Head of caudate nucleus (tissue), 42 donors: ENCODE measurements around the gene TMEM30A.

Experiments
- DNase-seq, 42 donors: peaks; one replicate each; pipeline versions ENCODE4 v3.0.0 to v3.0.0-alpha.2; 2020 to 2021; ENCODE audit warnings: mixed read lengths in 7 of 42
- intact Hi-C: fragments of 100-400 bp; cut with DNase I; formaldehyde crosslinking; loops from one replicate; pipeline ENCODE4 v1.15.0; 2022

Gene TMEM30A

DNA sequence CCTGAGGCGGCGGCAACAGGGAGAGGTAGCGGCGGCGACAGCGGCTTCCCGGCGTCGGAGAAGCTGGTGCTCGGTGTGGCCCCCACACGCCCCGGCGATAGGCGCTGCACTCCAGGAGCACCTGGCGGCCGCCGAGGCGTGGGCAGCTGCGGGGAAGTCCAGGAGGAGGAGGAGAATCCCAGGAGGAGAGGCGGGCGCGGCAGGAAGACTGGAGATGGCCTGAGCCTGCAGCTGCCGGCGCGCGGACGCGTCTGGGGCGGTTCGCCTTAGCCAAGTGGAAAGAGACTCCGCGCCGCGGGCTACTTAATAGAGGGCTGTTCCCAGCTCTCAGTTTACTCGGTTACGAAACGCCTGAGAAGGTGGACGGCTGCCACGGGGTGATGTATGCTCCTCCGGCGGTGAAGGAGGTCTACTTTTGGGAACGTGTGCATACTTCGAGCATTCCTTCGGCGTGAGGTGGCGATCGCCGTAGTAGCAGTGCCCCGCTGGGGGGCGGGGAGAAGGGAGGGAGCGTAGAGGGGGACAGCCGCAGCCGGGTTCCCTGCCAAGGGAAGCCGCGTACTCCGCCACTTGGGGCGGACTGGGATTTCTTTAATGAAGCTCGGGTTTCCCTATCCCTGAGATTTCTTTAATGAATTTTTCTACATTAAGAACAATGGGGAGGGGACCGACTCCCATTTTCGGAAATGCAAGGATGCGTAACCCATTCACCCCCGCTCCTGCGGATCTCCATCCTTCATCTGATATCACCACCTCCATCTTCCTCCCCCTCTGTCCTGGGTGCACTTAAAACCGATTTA is 78.6 kb downstream of the TMEM30A start, which contains the start of gene COL12A1:
TSS of gene COL12A1 (minus strand) at position 278 of the 800 bp plus-strand sequence. CDS start 3,261 bp downstream, outside the sequence.
- peak in 7 of 42 donors; percentile 21 to 63 (median 41) for DNase-seq
- intact Hi-C loops = loop anchor here (5.0 kb wide), 2 partner anchors 1114 to 1469 kb away; no protein-coding TSS in a partner anchor

DNA sequence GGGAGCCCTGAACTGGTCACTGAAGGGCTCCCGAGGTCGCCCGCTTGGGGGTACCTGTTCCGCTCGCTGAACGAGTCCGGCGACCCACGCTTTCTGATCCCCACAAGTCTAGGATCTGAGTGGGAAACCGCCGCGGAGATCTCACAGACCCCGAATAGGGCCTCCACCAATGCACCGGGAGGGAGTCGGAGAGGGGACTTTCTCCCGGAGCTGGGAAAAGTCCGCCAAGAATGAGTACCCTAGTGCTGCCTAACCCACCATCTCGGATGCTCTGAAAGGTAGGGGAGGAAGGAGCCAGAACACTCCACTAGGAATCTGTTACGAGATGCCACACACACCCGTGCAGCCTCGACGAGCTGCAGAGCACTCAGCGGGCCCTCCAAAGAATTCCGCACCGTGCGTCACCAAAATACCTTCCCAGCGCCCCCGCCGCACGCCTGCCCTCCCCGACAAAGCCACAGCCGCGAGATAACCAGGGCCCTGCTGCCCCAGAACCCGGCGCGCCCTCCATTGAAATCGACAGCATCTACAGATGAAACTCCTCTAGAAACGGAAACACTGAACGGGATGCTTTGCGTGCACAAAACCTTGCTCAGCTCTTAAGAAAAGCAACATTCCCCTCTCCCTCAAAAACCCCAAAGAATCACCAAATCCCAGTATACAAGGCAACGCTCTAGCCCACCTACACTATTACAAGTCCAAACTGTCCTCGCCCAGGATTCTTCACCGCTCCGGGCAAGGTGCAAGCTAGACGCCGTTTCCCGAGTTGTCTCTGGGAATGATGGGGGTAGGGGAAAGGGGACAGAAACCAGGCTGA is 79.4 kb downstream of the TMEM30A start:
- DNase-seq = no peak
- intact Hi-C loops = loop anchor here (5.0 kb wide), 2 partner anchors 1113 to 1468 kb away; no protein-coding TSS in a partner anchor

DNA sequence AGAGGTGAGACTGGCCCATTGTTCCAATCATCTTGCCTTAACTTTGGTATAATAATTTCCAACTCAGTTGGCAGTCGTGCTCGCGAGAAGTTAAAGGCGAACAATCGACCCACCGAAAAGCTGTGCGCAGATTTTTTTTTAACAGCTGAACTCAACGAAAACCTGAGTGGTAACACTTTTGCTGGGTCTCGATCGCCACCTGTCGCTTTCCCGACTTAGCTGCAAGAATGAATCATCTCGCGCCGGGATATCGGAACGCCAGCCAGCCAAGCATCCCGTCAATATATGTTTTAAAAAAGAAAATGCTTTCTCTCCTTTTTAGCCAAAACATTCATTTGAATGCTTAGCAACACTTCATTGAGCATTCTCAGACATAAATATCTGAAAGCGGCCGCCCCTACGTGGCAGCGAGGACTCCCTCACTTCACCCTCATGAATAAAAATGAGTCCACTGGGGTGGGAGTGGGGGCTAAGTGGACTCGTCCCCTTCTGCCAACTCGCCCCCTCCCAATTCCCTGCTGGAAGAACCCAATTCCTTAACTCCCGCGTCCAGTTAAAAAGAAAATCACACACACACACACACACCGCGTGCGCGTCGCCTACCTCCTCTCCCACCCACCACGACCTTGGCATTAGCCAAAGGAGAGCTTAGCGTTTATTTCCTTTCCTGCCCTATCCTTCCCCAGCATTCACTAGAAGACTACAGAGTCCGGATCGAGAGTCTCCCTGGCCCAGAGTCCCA is 80.2 kb downstream of the TMEM30A start:
- peak; percentile 56 to 90 (median 74) for DNase-seq
- intact Hi-C loops = no loop called here

DNA sequence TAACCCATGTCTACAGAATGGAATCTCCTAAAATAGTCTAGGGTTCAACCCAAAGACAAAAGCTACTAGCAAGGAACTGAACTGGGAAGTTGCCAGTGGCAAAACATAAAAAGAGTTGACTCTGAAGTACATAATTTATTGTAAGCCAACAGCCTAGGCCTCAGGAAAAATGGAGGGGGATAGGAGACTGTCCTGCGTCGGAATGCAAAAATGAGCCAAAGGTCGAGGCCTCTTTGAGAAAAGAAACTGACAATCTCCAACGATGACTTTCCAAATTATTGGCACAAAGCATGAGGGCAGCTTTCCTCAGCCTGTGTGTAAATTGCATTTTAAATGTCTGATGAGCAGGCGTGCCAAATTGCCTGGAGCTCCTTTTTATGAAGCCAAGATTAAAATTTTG is 80.9 kb downstream of the TMEM30A start:
- DNase-seq = no peak
- intact Hi-C loops = no loop called here
